KBM-7 (cell line): ENCODE results near the gene SMTN.
"Not testable (repeated sequence)": the region's sequence is repeated elsewhere in the genome, so short reads cannot be mapped to it uniquely, and the experiment has no call there.

Experiments used
- DNase-seq: peaks from one replicate; pipeline ENCODE4 v3.0.0-alpha.2; 2015
- in situ Hi-C: fragments of 300-500 bp; cut with MboI; formaldehyde crosslinking; loops from 2 replicates; pipeline ENCODE4 v1.14.3; 2020; ENCODE audit warnings: low sequenced_read_pairs, low pct_unique_long_range_greater_than_20kb, mixed read lengths

Gene SMTN

GRCh38 chr22:31087744-31088215, 6.7 kb downstream of the SMTN start:
- in situ Hi-C loops = no loop called here
- no peak for DNase-seq

- no peak for DNase-seq
- in situ Hi-C loops = no loop called here
Observed at GRCh38 chr22:31088233-31088986, 7.3 kb downstream of the SMTN start.

- in situ Hi-C loops = no loop called here
- DNase-seq = peak; percentile 54
Observed at GRCh38 chr22:31089160-31090100, 8.3 kb downstream of the SMTN start.

GRCh38 chr22:31090217-31091085, 9.3 kb downstream of the SMTN start:
- in situ Hi-C loops = no loop called here
- no peak for DNase-seq

- no peak for DNase-seq
- in situ Hi-C loops = no loop called here
Observed at GRCh38 chr22:31091106-31091975, 10.2 kb downstream of the SMTN start.

- in situ Hi-C loops = no loop called here
Observed at GRCh38 chr22:31092161-31092560, 11.0 kb downstream of the SMTN start.

GRCh38 chr22:31093086-31093850, 12.2 kb downstream of the SMTN start:
- in situ Hi-C loops = no loop called here
- DNase-seq = no peak

More at GRCh38 chr22:31092161-31092560, 11.0 kb downstream of the SMTN start:
- DNase-seq = no peak

- in situ Hi-C loops = no loop called here
- no peak for DNase-seq
Observed at GRCh38 chr22:31094021-31094551, 13.0 kb downstream of the SMTN start.

GRCh38 chr22:31094741-31095140, 13.6 kb downstream of the SMTN start:
- no peak for DNase-seq
- in situ Hi-C loops = no loop called here

- in situ Hi-C loops = no loop called here
- no peak for DNase-seq
Observed at GRCh38 chr22:31095637-31096249, 14.6 kb downstream of the SMTN start.

GRCh38 chr22:31096657-31097279, 15.7 kb downstream of the SMTN start:
- DNase-seq = no peak
- in situ Hi-C loops = no loop called here

- DNase-seq, in situ Hi-C loops: not testable (repeated sequence)
Observed at GRCh38 chr22:31097539-31097938, 16.4 kb downstream of the SMTN start.

- in situ Hi-C loops = no loop called here
- no peak for DNase-seq
Observed at GRCh38 chr22:31097941-31098631, 17.0 kb downstream of the SMTN start.

GRCh38 chr22:31098632-31099110, 17.6 kb downstream of the SMTN start:
- in situ Hi-C loops = no loop called here
- DNase-seq = no peak

GRCh38 chr22:31099386-31099785, 18.3 kb downstream of the SMTN start:
- in situ Hi-C loops = no loop called here
- DNase-seq = no peak
